ENCODE data around the gene SLC25A28.

The SLC25A28 gene

DNA sequence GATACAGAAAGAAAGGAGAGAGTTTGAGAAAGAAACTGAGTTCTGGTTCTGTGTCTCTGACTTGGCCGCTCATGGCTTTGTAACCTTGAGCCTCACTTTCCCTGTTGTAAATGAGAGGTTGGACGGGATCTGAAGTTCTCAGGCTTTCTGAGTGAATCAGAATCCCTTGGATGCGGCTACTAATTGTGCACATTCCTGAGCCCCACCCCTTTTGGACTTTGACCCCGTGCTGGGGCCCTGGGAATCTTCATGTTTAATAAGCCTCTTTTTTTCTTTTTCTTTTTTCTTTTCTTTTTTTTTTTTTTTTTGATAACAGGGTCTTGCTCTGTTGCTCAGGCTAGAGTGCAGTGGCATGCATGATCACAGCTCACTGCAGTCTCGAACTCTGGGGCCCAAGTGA is 26.9 kb downstream of the SLC25A28 start:
- in situ Hi-C loops (cut with MboI; ENCODE audit: low sequenced_read_pairs): no loop called here

GRCh38 chr10:99590799-99591198 is 29.4 kb downstream of the SLC25A28 start:
- in situ Hi-C loops (cut with MboI; ENCODE audit: low sequenced_read_pairs): no loop called here

- in situ Hi-C loops (cut with MboI; ENCODE audit: low sequenced_read_pairs): no loop called here
These were observed 36.6 kb downstream of the SLC25A28 start for GRCh38 chr10:99583687-99584086.

DNA sequence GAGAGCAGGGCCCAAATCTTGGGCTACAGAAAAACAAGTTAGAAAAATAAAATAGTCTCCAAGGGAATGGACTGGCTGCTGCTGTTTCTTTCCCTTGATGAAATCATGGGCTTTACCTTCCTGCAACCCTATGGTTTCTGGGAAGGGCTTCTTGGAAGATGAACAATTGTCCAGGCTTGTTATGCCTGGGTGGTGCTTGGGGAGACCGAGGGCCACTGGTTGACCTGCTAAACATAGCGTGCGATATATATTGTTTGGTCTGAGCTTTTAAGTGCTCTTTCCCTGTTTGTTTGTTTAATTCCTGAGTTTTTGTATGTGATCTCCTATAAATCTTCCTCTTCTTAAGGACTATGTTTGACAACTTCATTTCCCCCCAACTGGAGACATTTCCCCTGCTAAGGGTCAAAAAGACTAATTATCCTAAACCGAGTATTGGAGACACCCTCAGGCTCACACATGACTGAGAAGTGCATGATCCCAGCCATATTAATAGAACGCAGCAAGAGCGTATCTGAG is 37.9 kb downstream of the SLC25A28 start:
- in situ Hi-C loops (cut with MboI; ENCODE audit: low sequenced_read_pairs): no loop called here

DNA sequence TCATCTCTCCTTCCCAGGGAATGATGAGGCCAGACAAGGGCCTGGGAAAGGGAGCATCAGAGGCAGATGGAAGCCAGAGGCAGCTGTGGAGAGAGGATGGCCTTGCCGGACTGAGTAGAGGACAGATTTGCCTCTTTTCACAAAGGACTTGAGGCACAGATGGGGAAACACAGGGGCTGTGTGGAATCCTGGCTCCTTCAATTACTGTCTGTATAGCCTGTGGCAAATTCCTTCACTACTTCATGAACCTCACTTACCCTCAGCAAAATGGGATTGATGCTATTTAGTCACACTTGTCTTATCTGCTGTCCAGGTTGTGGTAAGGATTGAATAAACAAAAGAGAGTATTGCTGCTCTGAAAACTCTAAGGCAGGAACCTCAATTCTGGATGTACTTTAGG is 40.3 kb downstream of the SLC25A28 start:
- in situ Hi-C loops (cut with MboI; ENCODE audit: low sequenced_read_pairs): no loop called here

DNA sequence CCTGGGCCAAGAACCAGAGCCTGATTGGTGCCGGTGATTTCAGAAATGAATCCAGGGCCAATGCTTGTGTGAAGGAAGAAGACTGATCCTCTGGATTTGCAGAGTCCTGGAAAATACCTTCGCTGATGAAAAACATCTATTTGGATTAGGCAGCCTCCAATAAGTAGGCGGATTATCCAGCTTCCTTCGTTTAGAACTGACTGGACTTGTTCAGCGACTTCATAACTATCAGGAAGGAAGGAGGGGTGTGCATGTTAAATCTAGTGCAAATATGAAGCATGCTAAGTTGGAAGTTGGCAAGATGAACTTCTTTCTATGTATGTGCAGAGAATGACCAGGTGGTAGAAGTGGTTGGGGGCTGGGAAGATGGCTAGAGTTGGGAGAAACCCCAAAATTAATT is 46.4 kb downstream of the SLC25A28 start:
- in situ Hi-C loops (cut with MboI; ENCODE audit: low sequenced_read_pairs): no loop called here

GRCh38 chr10:99571816-99572215 is 48.4 kb downstream of the SLC25A28 start:
- in situ Hi-C loops (cut with MboI; ENCODE audit: low sequenced_read_pairs): no loop called here

GRCh38 chr10:99569961-99570360 is 50.3 kb downstream of the SLC25A28 start:
- in situ Hi-C loops (cut with MboI; ENCODE audit: low sequenced_read_pairs): no loop called here

- in situ Hi-C loops (cut with MboI; ENCODE audit: low sequenced_read_pairs): no loop called here
These were observed 50.8 kb downstream of the SLC25A28 start for GRCh38 chr10:99569253-99569939.

DNA sequence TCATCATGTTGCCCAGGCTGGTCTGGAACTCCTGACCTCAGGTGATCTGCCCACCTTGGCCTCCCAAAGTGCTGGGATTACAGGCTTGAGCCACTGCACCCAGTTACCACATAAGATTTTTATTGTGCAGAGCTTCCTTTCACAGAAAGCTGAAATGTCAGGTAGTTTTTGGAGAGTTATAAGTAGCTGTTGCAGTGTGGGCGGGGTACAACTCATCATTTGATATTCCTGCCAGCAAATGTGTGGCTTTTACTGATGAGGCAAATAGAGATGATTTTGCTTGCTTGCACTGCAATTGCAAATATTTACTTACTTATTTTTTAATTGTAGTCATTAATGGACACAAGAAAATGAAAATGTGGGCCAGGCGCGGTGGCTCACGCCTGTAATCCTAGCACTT is 55.1 kb downstream of the SLC25A28 start:
- in situ Hi-C loops (cut with MboI; ENCODE audit: low sequenced_read_pairs): no loop called here

- in situ Hi-C loops (cut with MboI; ENCODE audit: low sequenced_read_pairs): no loop called here
These were observed 55.9 kb downstream of the SLC25A28 start for GRCh38 chr10:99564361-99564760.

- in situ Hi-C loops (cut with MboI; ENCODE audit: low sequenced_read_pairs): no loop called here
These were observed 57.6 kb downstream of the SLC25A28 start for GRCh38 chr10:99562631-99563030.
